Stimulated activated CD4-positive, alpha-beta T cell treated with anti-CD3 and anti-CD28 coated beads, Interleukin-2, amount 100 ng/mL, for 4 hours (primary cell): ENCODE results near the gene DTX4.

Source experiments
- DNase-seq: peaks from one replicate; pipeline ENCODE4 v3.0.0-alpha.2; 2020; ENCODE audit warnings: low read depth

The DTX4 gene

DNA sequence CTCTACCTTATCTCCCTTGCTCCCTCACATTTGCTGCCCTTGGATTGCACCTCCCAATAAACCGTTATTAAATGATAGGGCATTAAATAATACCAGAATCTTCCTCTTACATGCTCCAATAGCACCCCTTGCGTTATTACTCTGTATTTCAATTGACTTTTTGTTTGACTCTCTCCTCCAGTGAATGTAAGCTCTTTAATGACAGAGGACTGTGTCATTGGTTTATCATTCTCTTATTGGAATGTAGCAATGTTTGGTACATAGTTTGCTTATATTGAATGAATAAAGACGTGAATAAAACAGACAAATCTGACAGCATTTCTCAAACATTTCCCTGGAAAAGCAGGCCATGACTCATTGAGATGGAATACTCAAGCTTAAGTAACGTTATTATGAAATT, 49.5 kb downstream of the DTX4 start:
- no peak for DNase-seq

DNA sequence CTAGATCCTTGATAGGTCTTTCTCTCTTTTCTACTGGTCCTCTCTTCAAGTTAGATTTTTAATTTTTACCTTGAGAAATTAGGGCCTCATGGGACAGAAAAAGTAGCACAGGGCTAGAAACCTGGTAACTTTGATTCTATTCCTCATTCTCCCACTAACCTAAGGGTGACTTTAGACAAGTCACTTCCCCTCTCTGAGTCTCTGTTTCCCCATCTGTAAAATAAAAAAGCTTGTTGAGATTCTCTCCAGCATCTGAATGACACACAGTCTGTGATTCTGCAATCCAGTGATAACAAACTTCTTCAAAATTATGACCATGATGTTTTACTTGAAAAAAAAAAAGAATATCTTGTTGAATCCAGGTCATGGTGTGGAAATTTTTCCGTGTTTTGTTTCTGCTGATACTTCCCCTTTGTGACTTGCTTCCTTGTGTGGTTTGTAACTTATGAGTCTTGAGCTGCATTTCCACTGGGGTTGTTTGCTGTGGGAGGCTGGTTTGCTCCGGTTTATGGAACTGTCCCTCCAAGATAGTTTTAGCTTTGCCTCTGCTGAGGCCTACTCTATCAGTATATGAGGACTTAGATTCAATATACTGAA, 50.6 kb downstream of the DTX4 start:
- DNase-seq, result no peak

DNA sequence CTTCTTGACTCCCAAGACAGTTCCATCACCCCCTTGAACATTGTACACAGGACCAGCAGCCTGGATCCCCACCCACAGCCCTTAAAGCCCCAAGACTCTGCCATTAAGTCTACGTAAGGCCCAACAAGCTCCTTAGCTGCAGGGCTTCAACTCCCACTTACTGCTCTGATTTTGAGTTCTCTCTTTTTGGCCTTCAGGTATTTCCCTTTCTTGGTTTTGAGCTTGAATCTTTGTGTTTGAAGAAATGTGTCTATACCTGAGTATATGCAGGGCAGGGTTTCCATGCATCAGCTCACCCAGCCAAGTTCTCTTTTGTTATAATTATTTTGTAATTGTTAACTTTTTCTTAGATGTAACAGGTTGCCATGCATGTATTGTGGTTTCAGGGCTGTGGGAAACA, 51.2 kb downstream of the DTX4 start:
- no peak for DNase-seq

DNA sequence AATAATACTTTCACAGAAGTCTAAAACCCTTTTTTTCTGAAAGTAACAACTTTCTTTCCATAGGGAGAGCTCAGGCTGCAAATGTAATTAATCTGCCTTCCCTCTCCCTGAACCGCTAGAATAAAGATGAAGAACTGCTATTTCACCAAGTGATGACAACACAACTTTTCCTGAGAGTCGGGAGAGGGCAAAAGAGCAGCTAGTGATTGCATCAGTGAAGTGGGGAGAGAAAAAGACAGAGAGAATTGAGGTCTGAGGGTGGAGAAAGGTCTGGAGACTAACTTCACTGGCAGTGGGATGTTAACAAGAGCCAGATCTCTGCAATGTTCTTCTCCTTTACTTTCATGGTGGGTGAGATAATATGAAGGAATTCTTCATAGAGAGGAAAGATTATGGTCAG, 51.7 kb downstream of the DTX4 start:
- DNase-seq, result no peak

DNA sequence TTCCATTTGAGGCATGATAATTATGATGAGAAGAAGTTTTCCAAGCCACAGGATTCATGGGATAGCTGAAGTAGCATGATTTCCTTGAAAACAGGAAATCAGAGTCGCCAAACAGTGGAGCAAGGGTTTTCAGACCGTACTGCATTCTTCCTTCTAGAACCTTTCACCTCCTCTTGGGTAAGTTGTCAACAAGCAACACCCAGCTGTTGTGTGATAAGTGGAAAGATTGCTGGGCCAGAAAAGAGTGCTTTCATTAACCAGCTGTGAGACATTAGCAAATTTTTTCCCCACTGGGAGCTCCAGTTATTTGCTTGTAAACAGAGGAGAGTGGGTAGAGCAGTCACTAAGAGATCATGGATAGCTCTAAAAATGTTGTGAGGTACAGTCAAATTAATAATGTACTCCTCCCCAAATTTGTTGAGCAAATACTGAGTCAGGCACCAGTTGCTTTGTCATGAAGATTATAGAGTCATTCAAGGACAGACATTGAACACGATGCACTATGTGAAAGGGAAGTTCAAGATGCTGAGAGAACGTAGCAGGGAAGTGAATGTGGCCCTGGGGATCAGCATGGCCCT, 52.5 kb downstream of the DTX4 start:
- no peak for DNase-seq

DNA sequence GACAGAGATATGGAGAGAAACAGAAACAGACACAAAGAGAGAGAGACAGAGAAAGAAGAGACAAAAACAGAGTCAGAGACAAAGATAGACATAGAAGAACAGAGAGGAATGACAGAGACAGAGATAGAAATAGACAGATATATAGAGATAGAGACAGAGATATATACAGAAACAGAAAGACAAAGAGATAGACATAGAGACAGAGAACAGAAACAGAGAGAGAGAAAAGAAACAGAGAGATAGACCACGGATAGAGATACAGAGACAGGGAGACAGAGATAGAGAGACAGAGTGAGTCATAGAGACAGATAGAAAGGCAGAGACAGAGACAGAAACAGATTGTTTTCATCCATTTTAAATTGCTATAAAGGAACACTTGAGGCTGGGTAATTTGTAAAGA, 53.1 kb downstream of the DTX4 start:
- DNase-seq, result no peak

DNA sequence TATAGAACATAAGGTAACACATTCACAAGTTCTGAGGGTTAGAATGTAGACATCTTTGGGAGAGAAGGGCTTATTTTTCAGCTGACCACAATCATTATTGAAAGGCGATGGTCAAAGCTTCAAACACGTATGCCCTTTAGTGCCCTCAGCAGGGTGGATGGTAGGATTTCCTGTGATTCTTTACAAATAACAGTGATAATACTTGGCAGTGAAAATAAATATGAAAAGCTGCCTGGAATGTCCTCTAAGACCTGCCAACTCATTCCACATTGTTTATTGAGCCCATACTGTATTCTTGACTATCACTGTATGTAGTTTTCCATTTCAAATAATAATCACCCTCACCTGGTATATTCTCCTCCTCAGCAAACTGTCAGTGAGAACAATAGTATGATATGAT, 54.5 kb downstream of the DTX4 start:
- DNase-seq, result no peak

DNA sequence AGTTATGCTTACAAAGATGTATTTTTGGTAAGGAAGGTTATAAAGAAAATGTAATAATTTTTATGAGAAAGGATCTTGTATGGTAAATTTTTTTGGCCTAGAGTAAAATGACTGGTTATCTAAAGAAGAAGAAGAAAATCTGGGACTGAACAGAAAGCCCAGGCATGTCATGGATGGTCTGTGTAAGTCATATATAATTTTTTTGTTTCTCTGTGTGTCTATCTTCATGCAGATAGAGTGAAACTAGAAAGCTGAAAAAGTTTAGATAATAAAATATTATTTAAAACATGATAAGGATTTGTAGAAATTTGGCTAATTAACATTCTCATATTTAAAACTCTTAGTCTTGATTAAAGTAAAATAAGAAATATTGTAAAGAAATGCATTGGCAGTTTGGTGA, 68.4 kb downstream of the DTX4 start:
- DNase-seq, result no peak

DNA sequence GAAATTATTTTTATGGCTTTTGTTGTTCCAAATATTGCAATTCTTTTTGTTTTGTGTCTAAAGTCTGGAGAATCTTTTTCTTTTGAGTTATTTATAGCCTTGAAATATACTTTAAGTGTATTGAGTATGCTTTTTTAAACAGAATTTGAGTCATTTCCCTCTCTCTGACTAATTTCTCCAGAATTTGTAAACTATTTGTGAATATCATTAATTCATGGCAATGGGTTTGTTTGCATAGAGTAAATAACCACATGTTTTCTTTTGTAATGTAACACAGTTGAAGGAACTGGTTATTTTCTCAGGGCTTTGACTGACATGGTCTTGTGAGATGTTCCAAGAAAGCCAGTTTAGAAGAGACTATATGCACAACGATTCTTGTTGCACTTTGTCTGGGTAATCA, 71.7 kb downstream of the DTX4 start:
- DNase-seq, result no peak

DNA sequence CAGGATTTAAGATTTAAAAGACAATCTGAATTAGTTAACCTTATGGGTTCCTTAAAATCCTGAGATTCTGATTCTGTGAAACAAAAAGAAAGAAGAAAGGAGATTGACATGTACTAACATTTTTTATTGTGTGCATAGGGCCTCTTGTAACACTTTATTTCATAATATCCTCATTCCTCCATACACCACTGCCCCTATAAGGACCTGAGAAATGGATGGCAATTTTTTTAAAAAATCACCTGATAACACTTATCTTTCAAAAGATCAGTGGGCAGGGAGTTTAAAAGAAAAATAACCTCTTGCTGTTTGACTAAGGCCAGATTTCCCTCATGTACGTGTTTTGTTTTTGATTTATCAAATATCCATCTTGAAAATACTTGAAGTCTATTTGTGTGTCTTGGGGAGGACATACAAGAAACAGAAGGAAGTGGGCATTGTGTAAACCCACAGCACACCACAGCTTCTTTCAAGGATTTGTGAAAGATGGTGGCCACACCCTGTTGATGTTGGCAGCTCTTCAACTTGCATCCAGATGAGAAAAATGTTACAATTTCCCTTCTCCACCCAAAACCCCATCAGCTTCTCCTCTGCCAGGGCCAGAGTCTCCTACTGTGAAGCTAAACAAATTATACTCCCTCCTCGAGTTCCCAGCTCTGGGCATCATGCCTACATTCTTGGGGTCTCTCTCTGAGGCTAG, 75.7 kb downstream of the DTX4 start:
- DNase-seq, result no peak

DNA sequence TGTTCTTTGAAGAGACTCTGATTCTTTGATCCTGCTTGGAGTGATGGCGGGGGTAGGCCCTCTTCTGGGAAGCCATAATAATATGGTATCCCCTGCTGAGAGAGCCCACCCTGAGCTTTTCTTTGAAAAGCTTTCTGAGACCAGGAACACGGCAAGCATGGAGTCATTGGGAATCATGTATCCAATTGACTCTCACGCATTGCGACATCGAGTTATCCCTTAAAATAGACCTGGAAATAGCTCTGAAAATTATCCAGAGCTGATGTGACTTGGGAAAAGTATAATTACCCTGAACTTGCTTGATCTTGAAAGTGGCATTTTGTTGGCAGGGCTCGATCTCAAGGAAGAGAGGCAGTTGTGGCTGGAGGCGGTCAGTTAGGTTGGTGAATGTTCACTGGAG, 77.6 kb downstream of the DTX4 start:
- DNase-seq, result no peak

DNA sequence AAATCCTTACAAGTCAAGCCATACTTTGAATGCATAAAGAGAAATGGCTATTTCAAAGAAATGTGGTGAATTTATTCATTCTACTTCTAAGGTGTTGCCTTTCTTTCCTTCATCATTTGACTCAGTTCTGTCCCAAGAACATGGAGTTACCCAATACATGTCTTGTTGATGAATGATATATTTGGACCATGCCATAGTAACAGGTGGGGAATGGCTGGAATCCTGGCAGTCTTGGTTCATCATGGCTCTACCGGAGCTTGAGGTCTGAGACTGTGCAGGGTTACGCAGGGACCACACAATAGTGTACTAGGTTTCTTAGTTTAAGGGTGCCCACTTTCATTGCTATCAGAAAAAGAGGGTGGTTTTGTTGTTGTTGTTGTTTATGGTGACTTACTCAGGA, 81.1 kb downstream of the DTX4 start:
- no peak for DNase-seq

DNA sequence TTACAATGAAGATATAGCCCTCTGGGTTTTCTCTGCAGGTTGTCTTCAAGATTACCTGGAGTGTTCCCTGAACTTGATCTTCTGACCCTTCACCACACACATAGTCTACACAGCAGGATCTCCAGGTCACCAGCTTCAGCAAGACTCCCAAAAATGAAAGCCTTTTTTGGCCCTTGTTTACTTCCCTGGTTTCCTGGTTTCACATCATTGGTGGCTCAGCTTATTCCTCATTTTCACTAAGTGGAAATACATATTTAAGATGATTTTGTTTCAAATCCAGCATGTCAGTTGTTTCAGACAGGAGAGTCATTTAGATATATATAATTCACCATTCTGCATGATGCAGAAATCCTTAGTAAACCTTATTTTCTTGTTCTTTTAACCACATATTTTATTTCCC, 82.4 kb downstream of the DTX4 start:
- no peak for DNase-seq

DNA sequence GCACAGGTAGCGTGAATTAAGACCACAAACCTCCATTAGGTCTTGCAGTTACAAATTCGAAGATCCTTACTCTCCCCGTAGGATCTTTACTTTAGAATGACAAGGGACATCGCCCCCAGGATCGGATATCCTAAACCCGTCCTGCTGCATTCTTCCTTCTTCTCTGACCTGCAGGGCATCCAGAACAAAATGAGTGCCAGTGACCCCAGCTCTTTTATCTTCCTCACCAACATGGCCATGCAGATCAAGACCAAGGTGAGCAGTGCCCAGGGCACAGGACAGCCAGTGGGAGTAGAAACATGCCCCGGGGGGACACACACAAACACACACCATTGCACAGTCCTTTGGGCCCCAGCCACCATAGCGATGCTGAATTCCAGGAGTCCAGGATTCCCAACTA, 83.3 kb downstream of the DTX4 start:
- DNase-seq, result no peak
